ENCODE measurements around the gene CTDNEP1. TPM values are rescaled to one million over a fixed set of nuclear protein-coding genes. Genes with fewer than 3 reads are reported as not detected.
"Not testable (repeated sequence)": the region's sequence is repeated elsewhere in the genome, so short reads cannot be mapped to it uniquely, and the experiment has no call there.

CTDNEP1 gene
- total RNA-seq, 1 donor from 2014 or later = 105 TPM

DNA sequence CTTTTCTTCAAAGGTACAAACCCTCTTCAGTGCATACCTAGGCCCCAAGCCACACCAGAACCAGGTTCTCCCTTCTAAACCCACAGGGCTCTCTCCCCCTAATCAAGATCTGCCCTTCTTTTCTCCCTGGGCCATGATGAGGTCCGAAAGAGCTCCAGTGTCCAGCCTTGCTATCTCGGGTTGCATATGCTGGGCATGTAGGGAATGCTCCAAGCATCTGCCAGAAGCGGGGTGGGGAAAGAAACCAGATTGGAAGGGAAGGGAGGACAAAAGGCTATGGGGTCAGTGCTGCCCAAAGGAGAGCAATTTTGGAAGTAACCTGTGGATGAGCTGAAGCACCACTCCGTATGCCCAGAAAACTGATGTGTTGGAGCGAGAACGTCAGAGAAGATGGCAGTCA, 2.3 kb downstream of the CTDNEP1 start:
- intact Hi-C loops (cut with micrococcal nuclease) = no loop called here
- H3K4me3 ChIP-seq = peak overlapping the region; percentile 99
- H3K4me1 ChIP-seq = peaks cover 52% of the 10 kb centered on the region
- peak overlapping the region; percentile 99 for H3K27ac ChIP-seq (replicated peaks)
- no peaks in the 10 kb centered on the region for H3K27me3 ChIP-seq (ENCODE audit: low read depth)
- TF ChIP-seq, protein P1, sequence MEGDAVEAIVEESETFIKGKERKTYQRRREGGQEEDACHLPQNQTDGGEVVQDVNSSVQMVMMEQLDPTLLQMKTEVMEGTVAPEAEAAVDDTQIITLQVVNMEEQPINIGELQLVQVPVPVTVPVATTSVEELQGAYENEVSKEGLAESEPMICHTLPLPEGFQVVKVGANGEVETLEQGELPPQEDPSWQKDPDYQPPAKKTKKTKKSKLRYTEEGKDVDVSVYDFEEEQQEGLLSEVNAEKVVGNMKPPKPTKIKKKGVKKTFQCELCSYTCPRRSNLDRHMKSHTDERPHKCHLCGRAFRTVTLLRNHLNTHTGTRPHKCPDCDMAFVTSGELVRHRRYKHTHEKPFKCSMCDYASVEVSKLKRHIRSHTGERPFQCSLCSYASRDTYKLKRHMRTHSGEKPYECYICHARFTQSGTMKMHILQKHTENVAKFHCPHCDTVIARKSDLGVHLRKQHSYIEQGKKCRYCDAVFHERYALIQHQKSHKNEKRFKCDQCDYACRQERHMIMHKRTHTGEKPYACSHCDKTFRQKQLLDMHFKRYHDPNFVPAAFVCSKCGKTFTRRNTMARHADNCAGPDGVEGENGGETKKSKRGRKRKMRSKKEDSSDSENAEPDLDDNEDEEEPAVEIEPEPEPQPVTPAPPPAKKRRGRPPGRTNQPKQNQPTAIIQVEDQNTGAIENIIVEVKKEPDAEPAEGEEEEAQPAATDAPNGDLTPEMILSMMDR (IDR thresholded peaks at IDR 0.05; ENCODE audit: borderline replicate concordance) = no peak
- no peaks in the 10 kb centered on the region for H3K9me3 ChIP-seq (replicated peaks)
- DNase-seq = no peak
- H3K36me3 ChIP-seq = peaks cover 35% of the 10 kb centered on the region

DNA sequence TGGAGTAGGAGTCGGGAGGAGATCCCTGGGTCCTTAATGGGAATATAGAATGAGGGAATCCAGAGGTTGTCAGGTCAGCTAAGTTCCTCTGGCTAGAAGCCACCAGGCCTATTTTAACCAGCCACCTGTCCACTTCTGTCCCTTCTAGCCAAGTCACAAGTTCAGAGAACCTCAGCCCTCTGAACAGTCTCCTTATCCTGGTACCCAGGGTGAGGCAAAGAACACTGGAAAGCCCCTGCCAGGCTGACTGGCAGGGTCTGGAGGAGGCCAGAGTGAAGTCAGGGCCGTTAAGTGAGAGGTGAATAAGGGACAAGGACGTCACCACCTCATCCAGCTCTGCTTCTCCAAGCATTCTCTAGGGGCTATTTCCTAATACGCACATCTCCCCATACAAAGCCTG, 2.7 kb downstream of the CTDNEP1 start:
- Histone ChIP-seq H3K4me1 (peaks cover 55% of the 10 kb centered on the region), H3K9me3 (replicated peaks) (no peaks in the 10 kb centered on the region), H3K27me3 (ENCODE audit: low read depth) (no peaks in the 10 kb centered on the region), H3K27ac (replicated peaks) (peak overlapping the region; percentile 99), H3K4me3 (peak overlapping the region; percentile 99), H3K36me3 (peaks cover 35% of the 10 kb centered on the region)
- intact Hi-C loops (cut with micrococcal nuclease) = no loop called here
- no peak for DNase-seq
- TF ChIP-seq, protein P1 (IDR thresholded peaks at IDR 0.05; ENCODE audit: borderline replicate concordance) = no peak

DNA sequence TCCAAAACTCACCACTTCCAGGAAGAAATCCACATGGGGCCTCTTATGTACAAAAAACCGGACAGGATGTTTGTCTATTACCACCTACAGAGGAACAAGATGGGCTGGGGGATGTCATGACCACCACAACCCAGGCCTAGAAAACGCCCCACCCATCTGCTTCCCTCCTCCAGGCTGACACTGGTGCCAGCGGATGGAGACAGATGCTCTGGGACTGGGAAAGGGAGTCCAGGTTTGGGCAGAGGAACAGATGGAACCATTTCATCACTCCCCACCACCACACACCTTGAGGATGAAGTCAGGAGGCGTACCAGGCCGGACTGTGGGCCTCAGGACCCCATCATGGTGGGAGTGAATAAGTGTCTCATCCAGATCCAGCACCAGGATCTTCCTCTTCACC, 4.8 kb downstream of the CTDNEP1 start:
- H3K27ac ChIP-seq (replicated peaks) = no peak overlapping the region
- no peaks in the 10 kb centered on the region for H3K9me3 ChIP-seq (replicated peaks)
- peaks cover 53% of the 10 kb centered on the region for H3K4me1 ChIP-seq
- peaks cover 35% of the 10 kb centered on the region for H3K36me3 ChIP-seq
- DNase-seq = no peak
- intact Hi-C loops (cut with micrococcal nuclease) = no loop called here
- no peaks in the 10 kb centered on the region for H3K27me3 ChIP-seq (ENCODE audit: low read depth)
- TF ChIP-seq, protein P1 (IDR thresholded peaks at IDR 0.05; ENCODE audit: borderline replicate concordance) = no peak
- H3K4me3 ChIP-seq = no peak overlapping the region

DNA sequence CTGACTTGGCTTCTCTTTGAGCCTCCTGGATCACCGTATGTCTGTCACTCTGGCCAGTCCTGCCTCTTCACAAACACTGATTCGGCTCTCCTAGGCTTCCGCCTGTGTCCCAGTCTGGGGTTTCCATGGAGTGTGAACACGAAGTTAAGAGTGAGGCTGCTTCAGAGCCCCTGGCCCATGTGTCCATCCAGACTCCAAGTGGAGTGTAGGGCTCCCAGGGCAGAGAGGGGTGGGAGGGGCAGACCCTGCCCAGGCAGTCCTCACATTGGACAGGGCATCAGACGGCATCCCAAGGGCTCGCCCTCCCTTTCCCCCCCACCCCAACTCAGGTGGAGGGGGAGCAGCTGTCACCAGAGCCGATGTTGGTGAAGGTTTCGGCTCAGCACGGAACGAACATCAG, 7.7 kb downstream of the CTDNEP1 start:
- intact Hi-C loops (cut with micrococcal nuclease); H3K27me3 ChIP-seq (ENCODE audit: low read depth); DNase-seq; H3K9me3 ChIP-seq (replicated peaks): not testable (repeated sequence)
- H3K36me3 ChIP-seq = peaks cover 48% of the 10 kb centered on the region
- peaks cover 50% of the 10 kb centered on the region for H3K4me1 ChIP-seq
- peak overlapping the region; percentile 97 for H3K4me3 ChIP-seq
- H3K27ac ChIP-seq (replicated peaks) = peak overlapping the region; percentile 99

DNA sequence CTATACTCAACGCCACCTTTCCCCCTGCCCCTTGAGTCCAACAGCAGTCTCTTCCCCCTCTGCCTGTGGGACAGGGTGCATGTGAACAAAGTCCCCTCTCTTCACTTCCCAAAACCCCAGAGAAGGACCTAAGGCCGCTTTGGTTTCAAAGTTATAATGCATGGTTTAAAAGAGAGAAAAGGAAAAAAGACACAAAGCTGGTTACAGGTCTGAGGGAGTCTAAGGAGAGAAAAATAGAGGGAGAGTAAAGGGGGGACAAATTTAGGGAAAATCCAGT, 8.1 kb downstream of the CTDNEP1 start:
- Histone ChIP-seq H3K4me1 (peaks cover 49% of the 10 kb centered on the region), H3K9me3 (replicated peaks) (no peaks in the 10 kb centered on the region), H3K4me3 (peak overlapping the region; percentile 97), H3K27ac (replicated peaks) (peak overlapping the region; percentile 99), H3K36me3 (peaks cover 48% of the 10 kb centered on the region), H3K27me3 (ENCODE audit: low read depth) (no peaks in the 10 kb centered on the region)
- intact Hi-C loops (cut with micrococcal nuclease) = no loop called here
- no peak for DNase-seq
- TF ChIP-seq, protein P1 (IDR thresholded peaks at IDR 0.05; ENCODE audit: borderline replicate concordance) = no peak

DNA sequence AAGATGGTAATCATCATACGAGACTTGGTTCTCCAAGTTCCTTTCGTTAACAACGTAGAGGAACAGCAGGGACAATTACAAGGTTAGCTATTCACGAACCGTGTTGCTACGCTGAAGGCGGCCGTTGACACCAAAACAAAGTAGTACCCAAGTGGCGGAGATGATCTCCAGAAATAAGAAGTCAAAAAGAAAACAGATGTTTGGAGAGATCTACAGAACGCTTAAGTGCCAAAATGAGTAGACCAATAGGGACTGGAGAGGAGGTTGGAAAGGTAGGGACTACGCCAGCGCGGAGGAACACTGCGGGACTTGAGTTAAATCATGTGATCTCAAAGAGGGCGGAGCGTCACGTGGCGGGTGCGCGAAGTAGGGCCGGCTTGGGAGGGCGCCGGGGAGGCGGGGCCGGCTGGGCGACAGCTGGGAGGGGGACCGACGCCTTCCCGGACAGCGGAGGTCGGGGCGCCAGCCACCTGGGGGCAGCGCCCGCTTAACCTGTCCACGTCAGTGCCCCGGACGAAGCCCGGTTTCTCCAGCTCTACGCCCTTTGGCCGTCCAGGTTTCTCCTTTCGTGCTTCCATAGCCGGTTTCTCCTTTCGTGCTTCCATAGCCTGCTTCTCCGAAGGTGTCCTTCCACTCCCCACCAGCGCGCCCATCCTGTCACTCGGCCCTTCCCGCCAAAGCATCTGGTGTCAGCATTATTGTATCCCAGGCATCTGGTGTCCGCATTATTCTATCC, 8.6 kb downstream of the CTDNEP1 start:
- peaks cover 45% of the 10 kb centered on the region for H3K4me1 ChIP-seq
- intact Hi-C loops (cut with micrococcal nuclease) = no loop called here
- H3K9me3 ChIP-seq (replicated peaks) = no peaks in the 10 kb centered on the region
- peak; percentile 97 for DNase-seq
- no peaks in the 10 kb centered on the region for H3K27me3 ChIP-seq (ENCODE audit: low read depth)
- H3K4me3 ChIP-seq = peak overlapping the region; percentile 97
- peaks cover 48% of the 10 kb centered on the region for H3K36me3 ChIP-seq
- peak overlapping the region; percentile 99 for H3K27ac ChIP-seq (replicated peaks)
- TF ChIP-seq, protein P1 (IDR thresholded peaks at IDR 0.05; ENCODE audit: borderline replicate concordance) = no peak

All from left ventricle myocardium inferior (tissue), 1 donor.